ENCODE data around the gene CRMP1.
A peak's percentile ranks its signal among the peaks of the same experiment; 100 is the strongest.
"Not testable (repeated sequence)": the region's sequence is repeated elsewhere in the genome, so short reads cannot be mapped to it uniquely, and the experiment has no call there.

CRMP1 gene

DNA sequence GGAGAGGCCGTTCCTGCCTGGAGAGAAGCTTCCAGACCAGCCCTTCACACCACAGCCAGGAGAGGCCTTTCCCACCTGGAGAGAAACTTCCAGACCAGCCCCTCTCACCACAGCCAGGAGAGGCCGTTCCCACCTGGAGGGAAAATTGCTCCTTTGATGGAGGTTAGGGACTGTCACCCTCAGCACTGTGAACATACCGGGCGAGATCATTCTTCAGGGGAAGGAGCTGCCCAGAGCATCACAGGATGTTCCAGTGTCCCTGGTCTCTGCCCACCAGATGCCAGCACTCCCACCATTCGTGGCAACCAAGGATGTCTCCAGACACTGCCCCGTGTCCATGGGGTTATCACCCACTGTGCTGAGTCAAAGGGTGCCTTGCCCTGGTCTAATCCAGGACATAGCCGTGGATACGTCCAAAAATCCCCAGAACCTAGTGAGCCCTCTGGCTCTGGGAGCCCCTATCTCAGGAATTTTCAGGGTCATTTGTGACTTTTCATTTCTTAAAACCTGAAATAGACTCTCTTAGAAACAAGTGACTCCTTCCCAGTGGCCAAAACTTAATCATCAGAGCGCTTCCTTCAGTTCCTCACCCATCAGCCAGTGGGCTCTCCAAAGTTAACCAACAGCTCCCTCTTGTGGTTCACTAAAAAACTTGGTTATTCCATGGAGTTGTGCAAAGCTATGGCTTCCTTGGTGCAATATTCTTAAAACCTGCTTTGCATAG, 80.2 kb downstream of the CRMP1 start:
- FAIRE-seq (no peak), DNase-seq (ENCODE audit: insufficient read length, low spot score) (peak; percentile 78)
- TF ChIP-seq CTCF (IDR thresholded peaks at IDR 0.05; ENCODE audit: insufficient read depth, missing control alignments): peak; percentile 71

DNA sequence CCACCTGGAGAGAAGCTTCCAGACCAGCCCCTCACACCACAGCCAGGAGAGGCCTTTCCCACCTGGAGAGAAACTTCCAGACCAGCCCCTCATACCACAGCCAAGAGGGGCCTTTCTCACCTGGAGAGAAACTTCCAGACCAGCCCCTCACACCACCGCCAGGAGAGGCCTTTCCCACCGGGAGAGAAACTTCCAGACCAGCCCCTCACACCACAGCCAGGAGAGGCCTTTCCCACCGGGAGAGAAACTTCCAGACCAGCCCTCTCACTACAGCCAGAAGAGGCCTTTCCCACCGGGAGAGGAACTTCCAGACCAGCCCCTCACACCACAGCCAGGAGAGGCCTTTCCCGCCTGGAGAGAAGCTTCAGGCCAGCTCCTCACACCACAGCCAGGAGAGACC, 80.8 kb downstream of the CRMP1 start:
- DNase-seq (ENCODE audit: insufficient read length, low spot score); FAIRE-seq: not testable (repeated sequence)

DNA sequence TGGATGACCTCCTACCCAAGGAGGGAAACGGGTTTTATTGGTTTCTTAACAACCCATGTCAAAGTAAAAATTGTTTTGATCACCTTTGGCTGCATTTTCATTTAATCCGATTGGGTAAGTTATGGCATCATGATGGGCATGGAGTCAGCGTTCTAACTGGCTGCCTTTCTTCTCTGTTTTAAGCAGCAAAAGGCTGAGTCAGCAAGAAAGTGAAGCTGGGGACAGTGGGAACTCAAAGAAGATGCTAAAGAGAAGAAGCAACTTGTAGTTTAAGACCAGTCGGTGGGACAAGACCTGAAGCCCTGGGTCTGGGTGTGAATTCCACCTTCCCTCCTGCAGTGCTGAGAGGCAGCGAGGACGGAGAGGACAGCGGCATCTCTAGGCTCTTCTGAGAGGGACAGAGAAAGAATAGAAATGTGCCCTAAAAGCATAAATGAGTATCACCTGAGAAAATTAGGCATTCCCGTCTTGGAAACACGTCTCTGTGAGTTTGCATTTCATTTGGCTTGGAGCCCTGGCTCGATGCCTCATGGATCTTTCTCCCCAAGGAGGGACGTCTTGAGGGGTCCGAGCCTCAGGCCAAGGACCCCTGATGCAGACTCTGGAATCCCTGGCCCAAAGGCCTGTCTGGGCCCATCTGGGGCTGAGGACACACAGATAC, 82.0 kb downstream of the CRMP1 start:
- DNase-seq (ENCODE audit: insufficient read length, low spot score) (no peak), FAIRE-seq (no peak)
- no peak for TF ChIP-seq CTCF (IDR thresholded peaks at IDR 0.05; ENCODE audit: insufficient read depth, missing control alignments)

DNA sequence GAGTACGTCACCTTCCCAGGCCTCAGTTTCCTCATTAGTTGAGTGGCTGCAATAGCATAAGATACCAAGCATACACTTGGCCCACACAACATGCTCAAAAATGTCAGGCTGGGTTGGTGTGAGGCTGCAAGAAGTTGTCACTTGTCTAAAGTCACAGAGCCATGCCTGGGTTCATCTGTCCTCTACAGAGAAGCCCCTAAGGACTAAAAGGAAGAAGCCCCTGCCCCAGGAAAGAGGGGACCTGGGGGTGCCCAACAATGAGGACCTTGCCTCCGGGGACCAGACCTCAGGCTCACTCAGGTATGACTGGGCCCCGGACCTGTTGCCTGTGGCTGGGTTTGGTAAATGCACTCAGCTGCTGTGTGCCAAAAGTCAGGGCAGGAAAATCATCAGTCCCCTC, 82.7 kb downstream of the CRMP1 start:
- DNase-seq (ENCODE audit: insufficient read length, low spot score) (no peak), FAIRE-seq (no peak)
- no peak for TF ChIP-seq CTCF (IDR thresholded peaks at IDR 0.05; ENCODE audit: insufficient read depth, missing control alignments)

DNA sequence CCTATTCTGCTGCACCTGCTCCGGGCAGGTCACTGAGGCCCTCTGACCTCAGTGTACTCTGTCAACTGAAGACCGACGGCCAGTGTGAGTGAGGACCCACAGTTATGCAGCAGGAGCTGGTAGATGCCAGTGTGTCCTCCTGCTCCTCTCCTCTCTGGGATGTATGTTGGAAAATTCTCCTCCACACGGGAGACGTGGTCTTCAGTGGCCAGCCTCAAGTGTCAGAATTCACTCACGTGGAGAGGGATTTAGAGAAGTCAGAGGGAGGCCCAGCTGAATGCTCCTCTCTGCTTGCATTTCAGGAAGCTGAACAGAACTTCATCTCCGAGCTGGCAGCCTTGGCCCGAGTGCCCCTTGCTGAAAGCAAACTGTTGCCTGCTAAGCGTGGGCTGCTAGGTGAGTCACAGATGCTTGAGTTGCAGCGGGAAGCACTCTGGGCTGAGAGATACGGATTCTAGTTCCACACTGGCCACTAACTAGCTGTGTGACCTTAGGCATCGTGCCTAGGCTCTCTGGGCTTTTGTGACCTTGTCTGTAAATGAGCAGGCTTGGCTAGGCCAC, 83.6 kb downstream of the CRMP1 start:
- no peak for TF ChIP-seq CTCF (IDR thresholded peaks at IDR 0.05; ENCODE audit: insufficient read depth, missing control alignments)
- FAIRE-seq (no peak), DNase-seq (ENCODE audit: insufficient read length, low spot score) (no peak)

GRCh38 chr4:5808081-5808741, 84.7 kb downstream of the CRMP1 start:
- DNase-seq (ENCODE audit: insufficient read length, low spot score) (no peak), FAIRE-seq (no peak)
- TF ChIP-seq CTCF (IDR thresholded peaks at IDR 0.05; ENCODE audit: insufficient read depth, missing control alignments): no peak

GRCh38 chr4:5805270-5805669, 87.6 kb downstream of the CRMP1 start:
- no peak for FAIRE-seq
- DNase-seq (ENCODE audit: insufficient read length, low spot score): no peak
- no peak for TF ChIP-seq CTCF (IDR thresholded peaks at IDR 0.05; ENCODE audit: insufficient read depth, missing control alignments)

Measured in D721Med (cell line).